ENCODE results near the gene STK16. TPM values are rescaled to one million over a fixed set of nuclear protein-coding genes. Genes with fewer than 3 reads are reported as not detected.

Gene STK16
- total and polyA plus RNA-seq, 2 of the 13 experiments (the other 11 are each of a cell fraction or from before 2014, with no cell fraction given) = 28.0 to 50.9 TPM

- TF ChIP-seq ZNF180 (CRISPR knock-in tag; IDR thresholded peaks at IDR 0.05; ENCODE audit: borderline replicate concordance, low read depth) (peak; percentile 92; the same call in 1 of the 2 replicates), ZNF101 (CRISPR knock-in tag; IDR thresholded peaks at IDR 0.05; ENCODE audit: borderline replicate concordance, low read depth) (no peak), ZNF567 (CRISPR knock-in tag; IDR thresholded peaks at IDR 0.05; ENCODE audit: borderline replicate concordance) (no peak), ZNF772 (CRISPR knock-in tag; IDR thresholded peaks at IDR 0.05) (peak; percentile 97; the same call in 1 of the 2 replicates), NCOA1 (CRISPR knock-in tag; IDR thresholded peaks at IDR 0.05) (peak; percentile 99), ZC3H13 (CRISPR knock-in tag; IDR thresholded peaks at IDR 0.05) (peak; percentile 99), DRAP1 (CRISPR knock-in tag; IDR thresholded peaks at IDR 0.05) (peak; percentile 90), SOX6 (IDR thresholded peaks at IDR 0.05) (no peak), SOX6 (CRISPR knock-in tag; IDR thresholded peaks at IDR 0.05) (peak; percentile 78), HOXA7 (CRISPR knock-in tag; IDR thresholded peaks at IDR 0.05) (no peak; the same call in 1 of the 2 replicates), PRDM15 (CRISPR knock-in tag; IDR thresholded peaks at IDR 0.05) (no peak), ZNF510 (CRISPR knock-in tag; IDR thresholded peaks at IDR 0.05; ENCODE audit: low read depth) (peak; percentile 92; the same call in 1 of the 2 replicates), ZNF496 (CRISPR knock-in tag; IDR thresholded peaks at IDR 0.05; ENCODE audit: insufficient replicate concordance) (no peak), PHF5A (CRISPR knock-in tag; IDR thresholded peaks at IDR 0.05; ENCODE audit: low read depth, unreplicated experiment) (no peak), POLR2G (IDR thresholded peaks at IDR 0.05; ENCODE audit: low read depth, low read length) (peak; percentile 98), DDIT3 (CRISPR knock-in tag; IDR thresholded peaks at IDR 0.05) (peak; percentile 85; the same call in 1 of the 2 replicates), ZNF607 (CRISPR knock-in tag; IDR thresholded peaks at IDR 0.05; ENCODE audit: borderline replicate concordance) (no peak; the same call in 1 of the 2 replicates), PITX1 (CRISPR knock-in tag; IDR thresholded peaks at IDR 0.05) (peak; percentile 73; the same call in 1 of the 2 replicates), SKI (IDR thresholded peaks at IDR 0.05; ENCODE audit: partially characterized antibody) (no peak), ZNF749 (CRISPR knock-in tag; IDR thresholded peaks at IDR 0.05; ENCODE audit: borderline replicate concordance) (peak; percentile 94; the same call in 1 of the 2 replicates), SMAD9 (CRISPR knock-in tag; IDR thresholded peaks at IDR 0.05) (peak; percentile 94), ELF1 (CRISPR knock-in tag; IDR thresholded peaks at IDR 0.05) (peak; percentile 29; the same call in 1 of the 2 replicates), PHB2 (IDR thresholded peaks at IDR 0.05; ENCODE audit: partially characterized antibody) (no peak), SIX4 (CRISPR knock-in tag; IDR thresholded peaks at IDR 0.05) (peak; percentile 64; the same call in 1 of the 2 replicates)
Observed at GRCh38 chr2:219218732-219219701, 26.3 kb upstream of the STK16 start, which contains the start of gene ABCB6 (continued).
